GM23338 (cell line): Measurements from ENCODE around the gene APCDD1L.

Experiments used
- CREB1 ChIP-seq: fragments of 250-450 bp; sonication (Bioruptor Pico); IDR thresholded peaks from 2 replicates; pipeline ENCODE4 v1.5.0; 2020; ENCODE audit warnings: low read depth, mild to moderate bottlenecking, moderate library complexity
- EZH2 ChIP-seq: fragments of 200-600 bp; sonication (generic); IDR thresholded peaks from one replicate; pipeline ENCODE4 v1.8.0; 2017; ENCODE audit warnings: antibody characterized with exemption, mild to moderate bottlenecking, low read depth; ENCODE audit not compliant: unreplicated experiment
- EZH2phosphoT487 ChIP-seq: fragments of 200-600 bp; sonication (generic); IDR thresholded peaks from one replicate; pipeline ENCODE4 v1.8.1; 2018; ENCODE audit warnings: antibody characterized with exemption; ENCODE audit not compliant: unreplicated experiment
- JUNB ChIP-seq: IDR thresholded peaks from one replicate; pipeline ENCODE4 v1.6.1; 2016; ENCODE audit warnings: antibody characterized with exemption; ENCODE audit not compliant: unreplicated experiment
- POLR2AphosphoS5 ChIP-seq: IDR thresholded peaks from 2 replicates; pipeline ENCODE4 v1.6.1; 2016; ENCODE audit warnings: antibody characterized with exemption, low read depth
- TF ChIP-seq, protein P1 (sequence below), 2 experiments: fragments of 200-600 bp in 1 of 2; sonication (generic) in 1 of 2; conservative IDR thresholded peaks; 2 replicates each; pipeline versions ENCODE4 v1.5.1 to v1.6.1; 2016 to 2017; ENCODE audit warnings: antibody characterized with exemption in 2 of 2, low read depth in 2 of 2, mild to moderate bottlenecking in 2 of 2, moderate library complexity in 1 of 2
- TF ChIP-seq, protein P2 (sequence below): IDR thresholded peaks from 2 replicates; pipeline ENCODE4 v1.6.1; 2016; ENCODE audit warnings: antibody characterized with exemption
- TF ChIP-seq, protein P3 (sequence below): IDR thresholded peaks from one replicate; pipeline ENCODE4 v1.6.1; 2018; ENCODE audit warnings: antibody characterized with exemption; ENCODE audit not compliant: unreplicated experiment
- TF ChIP-seq, protein P4 (sequence below): fragments of 250-450 bp; sonication (Bioruptor Pico); IDR thresholded peaks from 2 replicates; pipeline ENCODE4 v1.5.0; 2020; ENCODE audit warnings: mild to moderate bottlenecking, moderate library complexity

DNA sequence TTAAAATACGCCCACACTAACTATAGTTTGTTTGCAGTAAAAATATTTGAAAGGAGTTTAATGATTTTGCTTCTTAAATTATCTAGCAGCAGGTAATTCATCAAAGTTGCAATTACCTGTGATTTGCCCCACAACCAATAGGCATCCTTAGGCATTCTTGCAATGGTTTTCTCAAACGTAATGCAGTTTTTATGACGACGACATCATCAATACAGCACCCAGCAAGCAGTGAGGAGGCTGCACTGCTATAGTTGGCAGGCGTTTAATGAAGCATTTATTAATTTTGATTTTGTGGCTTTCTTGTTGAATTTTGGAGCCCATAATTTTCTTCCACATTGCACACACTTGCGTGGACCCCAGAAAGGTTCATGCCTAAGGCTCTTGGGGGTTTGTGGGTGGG lies 28.1 kb upstream of the APCDD1L start:
- TF ChIP-seq, protein P1, sequence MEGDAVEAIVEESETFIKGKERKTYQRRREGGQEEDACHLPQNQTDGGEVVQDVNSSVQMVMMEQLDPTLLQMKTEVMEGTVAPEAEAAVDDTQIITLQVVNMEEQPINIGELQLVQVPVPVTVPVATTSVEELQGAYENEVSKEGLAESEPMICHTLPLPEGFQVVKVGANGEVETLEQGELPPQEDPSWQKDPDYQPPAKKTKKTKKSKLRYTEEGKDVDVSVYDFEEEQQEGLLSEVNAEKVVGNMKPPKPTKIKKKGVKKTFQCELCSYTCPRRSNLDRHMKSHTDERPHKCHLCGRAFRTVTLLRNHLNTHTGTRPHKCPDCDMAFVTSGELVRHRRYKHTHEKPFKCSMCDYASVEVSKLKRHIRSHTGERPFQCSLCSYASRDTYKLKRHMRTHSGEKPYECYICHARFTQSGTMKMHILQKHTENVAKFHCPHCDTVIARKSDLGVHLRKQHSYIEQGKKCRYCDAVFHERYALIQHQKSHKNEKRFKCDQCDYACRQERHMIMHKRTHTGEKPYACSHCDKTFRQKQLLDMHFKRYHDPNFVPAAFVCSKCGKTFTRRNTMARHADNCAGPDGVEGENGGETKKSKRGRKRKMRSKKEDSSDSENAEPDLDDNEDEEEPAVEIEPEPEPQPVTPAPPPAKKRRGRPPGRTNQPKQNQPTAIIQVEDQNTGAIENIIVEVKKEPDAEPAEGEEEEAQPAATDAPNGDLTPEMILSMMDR (conservative IDR thresholded peaks at IDR 0.05; ENCODE audit: low read depth in 2 of 2) = no peak
- no peak for TF ChIP-seq EZH2
- TF ChIP-seq, protein P2, sequence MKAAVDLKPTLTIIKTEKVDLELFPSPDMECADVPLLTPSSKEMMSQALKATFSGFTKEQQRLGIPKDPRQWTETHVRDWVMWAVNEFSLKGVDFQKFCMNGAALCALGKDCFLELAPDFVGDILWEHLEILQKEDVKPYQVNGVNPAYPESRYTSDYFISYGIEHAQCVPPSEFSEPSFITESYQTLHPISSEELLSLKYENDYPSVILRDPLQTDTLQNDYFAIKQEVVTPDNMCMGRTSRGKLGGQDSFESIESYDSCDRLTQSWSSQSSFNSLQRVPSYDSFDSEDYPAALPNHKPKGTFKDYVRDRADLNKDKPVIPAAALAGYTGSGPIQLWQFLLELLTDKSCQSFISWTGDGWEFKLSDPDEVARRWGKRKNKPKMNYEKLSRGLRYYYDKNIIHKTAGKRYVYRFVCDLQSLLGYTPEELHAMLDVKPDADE = no peak
- no peak for TF ChIP-seq POLR2AphosphoS5
- TF ChIP-seq JUNB = no peak
- TF ChIP-seq, protein P3, sequence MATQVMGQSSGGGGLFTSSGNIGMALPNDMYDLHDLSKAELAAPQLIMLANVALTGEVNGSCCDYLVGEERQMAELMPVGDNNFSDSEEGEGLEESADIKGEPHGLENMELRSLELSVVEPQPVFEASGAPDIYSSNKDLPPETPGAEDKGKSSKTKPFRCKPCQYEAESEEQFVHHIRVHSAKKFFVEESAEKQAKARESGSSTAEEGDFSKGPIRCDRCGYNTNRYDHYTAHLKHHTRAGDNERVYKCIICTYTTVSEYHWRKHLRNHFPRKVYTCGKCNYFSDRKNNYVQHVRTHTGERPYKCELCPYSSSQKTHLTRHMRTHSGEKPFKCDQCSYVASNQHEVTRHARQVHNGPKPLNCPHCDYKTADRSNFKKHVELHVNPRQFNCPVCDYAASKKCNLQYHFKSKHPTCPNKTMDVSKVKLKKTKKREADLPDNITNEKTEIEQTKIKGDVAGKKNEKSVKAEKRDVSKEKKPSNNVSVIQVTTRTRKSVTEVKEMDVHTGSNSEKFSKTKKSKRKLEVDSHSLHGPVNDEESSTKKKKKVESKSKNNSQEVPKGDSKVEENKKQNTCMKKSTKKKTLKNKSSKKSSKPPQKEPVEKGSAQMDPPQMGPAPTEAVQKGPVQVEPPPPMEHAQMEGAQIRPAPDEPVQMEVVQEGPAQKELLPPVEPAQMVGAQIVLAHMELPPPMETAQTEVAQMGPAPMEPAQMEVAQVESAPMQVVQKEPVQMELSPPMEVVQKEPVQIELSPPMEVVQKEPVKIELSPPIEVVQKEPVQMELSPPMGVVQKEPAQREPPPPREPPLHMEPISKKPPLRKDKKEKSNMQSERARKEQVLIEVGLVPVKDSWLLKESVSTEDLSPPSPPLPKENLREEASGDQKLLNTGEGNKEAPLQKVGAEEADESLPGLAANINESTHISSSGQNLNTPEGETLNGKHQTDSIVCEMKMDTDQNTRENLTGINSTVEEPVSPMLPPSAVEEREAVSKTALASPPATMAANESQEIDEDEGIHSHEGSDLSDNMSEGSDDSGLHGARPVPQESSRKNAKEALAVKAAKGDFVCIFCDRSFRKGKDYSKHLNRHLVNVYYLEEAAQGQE = no peak
- TF ChIP-seq, protein P4, sequence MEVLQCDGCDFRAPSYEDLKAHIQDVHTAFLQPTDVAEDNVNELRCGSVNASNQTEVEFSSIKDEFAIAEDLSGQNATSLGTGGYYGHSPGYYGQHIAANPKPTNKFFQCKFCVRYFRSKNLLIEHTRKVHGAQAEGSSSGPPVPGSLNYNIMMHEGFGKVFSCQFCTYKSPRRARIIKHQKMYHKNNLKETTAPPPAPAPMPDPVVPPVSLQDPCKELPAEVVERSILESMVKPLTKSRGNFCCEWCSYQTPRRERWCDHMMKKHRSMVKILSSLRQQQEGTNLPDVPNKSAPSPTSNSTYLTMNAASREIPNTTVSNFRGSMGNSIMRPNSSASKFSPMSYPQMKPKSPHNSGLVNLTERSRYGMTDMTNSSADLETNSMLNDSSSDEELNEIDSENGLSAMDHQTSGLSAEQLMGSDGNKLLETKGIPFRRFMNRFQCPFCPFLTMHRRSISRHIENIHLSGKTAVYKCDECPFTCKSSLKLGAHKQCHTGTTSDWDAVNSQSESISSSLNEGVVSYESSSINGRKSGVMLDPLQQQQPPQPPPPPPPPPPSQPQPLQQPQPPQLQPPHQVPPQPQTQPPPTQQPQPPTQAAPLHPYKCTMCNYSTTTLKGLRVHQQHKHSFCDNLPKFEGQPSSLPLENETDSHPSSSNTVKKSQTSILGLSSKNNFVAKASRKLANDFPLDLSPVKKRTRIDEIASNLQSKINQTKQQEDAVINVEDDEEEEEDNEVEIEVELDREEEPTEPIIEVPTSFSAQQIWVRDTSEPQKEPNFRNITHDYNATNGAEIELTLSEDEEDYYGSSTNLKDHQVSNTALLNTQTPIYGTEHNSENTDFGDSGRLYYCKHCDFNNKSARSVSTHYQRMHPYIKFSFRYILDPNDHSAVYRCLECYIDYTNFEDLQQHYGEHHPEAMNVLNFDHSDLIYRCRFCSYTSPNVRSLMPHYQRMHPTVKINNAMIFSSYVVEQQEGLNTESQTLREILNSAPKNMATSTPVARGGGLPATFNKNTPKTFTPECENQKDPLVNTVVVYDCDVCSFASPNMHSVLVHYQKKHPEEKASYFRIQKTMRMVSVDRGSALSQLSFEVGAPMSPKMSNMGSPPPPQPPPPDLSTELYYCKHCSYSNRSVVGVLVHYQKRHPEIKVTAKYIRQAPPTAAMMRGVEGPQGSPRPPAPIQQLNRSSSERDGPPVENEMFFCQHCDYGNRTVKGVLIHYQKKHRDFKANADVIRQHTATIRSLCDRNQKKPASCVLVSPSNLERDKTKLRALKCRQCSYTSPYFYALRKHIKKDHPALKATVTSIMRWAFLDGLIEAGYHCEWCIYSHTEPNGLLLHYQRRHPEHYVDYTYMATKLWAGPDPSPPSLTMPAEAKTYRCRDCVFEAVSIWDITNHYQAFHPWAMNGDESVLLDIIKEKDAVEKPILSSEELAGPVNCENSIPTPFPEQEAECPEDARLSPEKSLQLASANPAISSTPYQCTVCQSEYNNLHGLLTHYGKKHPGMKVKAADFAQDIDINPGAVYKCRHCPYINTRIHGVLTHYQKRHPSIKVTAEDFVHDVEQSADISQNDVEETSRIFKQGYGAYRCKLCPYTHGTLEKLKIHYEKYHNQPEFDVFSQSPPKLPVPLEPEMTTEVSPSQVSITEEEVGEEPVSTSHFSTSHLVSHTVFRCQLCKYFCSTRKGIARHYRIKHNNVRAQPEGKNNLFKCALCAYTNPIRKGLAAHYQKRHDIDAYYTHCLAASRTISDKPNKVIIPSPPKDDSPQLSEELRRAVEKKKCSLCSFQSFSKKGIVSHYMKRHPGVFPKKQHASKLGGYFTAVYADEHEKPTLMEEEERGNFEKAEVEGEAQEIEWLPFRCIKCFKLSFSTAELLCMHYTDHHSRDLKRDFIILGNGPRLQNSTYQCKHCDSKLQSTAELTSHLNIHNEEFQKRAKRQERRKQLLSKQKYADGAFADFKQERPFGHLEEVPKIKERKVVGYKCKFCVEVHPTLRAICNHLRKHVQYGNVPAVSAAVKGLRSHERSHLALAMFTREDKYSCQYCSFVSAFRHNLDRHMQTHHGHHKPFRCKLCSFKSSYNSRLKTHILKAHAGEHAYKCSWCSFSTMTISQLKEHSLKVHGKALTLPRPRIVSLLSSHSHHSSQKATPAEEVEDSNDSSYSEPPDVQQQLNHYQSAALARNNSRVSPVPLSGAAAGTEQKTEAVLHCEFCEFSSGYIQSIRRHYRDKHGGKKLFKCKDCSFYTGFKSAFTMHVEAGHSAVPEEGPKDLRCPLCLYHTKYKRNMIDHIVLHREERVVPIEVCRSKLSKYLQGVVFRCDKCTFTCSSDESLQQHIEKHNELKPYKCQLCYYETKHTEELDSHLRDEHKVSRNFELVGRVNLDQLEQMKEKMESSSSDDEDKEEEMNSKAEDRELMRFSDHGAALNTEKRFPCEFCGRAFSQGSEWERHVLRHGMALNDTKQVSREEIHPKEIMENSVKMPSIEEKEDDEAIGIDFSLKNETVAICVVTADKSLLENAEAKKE (CRISPR knock-in tag) = no peak
- no peak for TF ChIP-seq CREB1
- TF ChIP-seq EZH2phosphoT487 = no peak
